Heart right ventricle (tissue), 16 donors: ENCODE data around the gene VTA1. TPM values are rescaled to one million over a fixed set of nuclear protein-coding genes. Genes with fewer than 3 reads are reported as not detected.

ENCODE experiments used
- ATAC-seq, 8 donors: fragments of 200-7000 bp; cut with Tn5 transposase; one replicate each; pipeline ENCODE4 v1.9.1; 2020; ENCODE audit warnings: mild to moderate bottlenecking in 8 of 8, moderate library complexity in 8 of 8, moderate number of reproducible peaks in 1 of 8
- DNase-seq, 2 donors: peaks; one replicate each; pipeline ENCODE4 v3.0.0-alpha.2; 2020
- H3K27ac ChIP-seq, 10 donors: fragments of 200-600 bp; sonication (generic) in 2 of 10; one replicate each; pipeline versions ENCODE4 v1.5.0 to v1.8.0; 2020 to 2022; ENCODE audit warnings: mild to moderate bottlenecking in 3 of 10
- H3K27me3 ChIP-seq, 7 donors: fragments of 200-600 bp; one replicate each; pipeline ENCODE4 v1.8.0; 2021 to 2022; ENCODE audit warnings: mild to moderate bottlenecking in 2 of 7
- H3K36me3 ChIP-seq, 9 donors: fragments of 200-600 bp; sonication (generic) in 1 of 9; one replicate each; pipeline versions ENCODE4 v1.5.0 to v1.8.0; 2020 to 2022; ENCODE audit warnings: mild to moderate bottlenecking in 2 of 9
- H3K4me1 ChIP-seq, 9 donors: fragments of 200-600 bp; sonication (generic) in 1 of 9; one replicate each; pipeline versions ENCODE4 v1.5.0 to v1.8.0; 2020 to 2022; ENCODE audit warnings: mild to moderate bottlenecking in 4 of 9
- H3K4me3 ChIP-seq, 10 donors: fragments of 200-600 bp; sonication (generic) in 2 of 10; one replicate each; pipeline versions ENCODE4 v1.5.0 to v1.8.0; 2020 to 2022; ENCODE audit warnings: mild to moderate bottlenecking in 7 of 10, moderate library complexity in 2 of 10
- H3K9me3 ChIP-seq, 11 donors: fragments of 200-600 bp in 10 of 11; sonication (generic) in 2 of 11; one replicate each; pipeline versions ENCODE4 v1.5.0 to v1.8.0; 2013 to 2022; ENCODE audit warnings: mild to moderate bottlenecking in 2 of 11, control low read depth in 1 of 11, moderate library complexity in 1 of 11
- CTCF ChIP-seq, 9 donors: fragments of 200-600 bp; sonication (generic) in 2 of 9; IDR thresholded peaks; one replicate each; pipeline versions ENCODE4 v1.5.0 to v1.8.0; 2021 to 2022; ENCODE audit warnings: antibody characterized with exemption in 9 of 9, mild to moderate bottlenecking in 5 of 9, moderate library complexity in 1 of 9
- WGBS, 2 donors: extraction: QIAGEN DNeasy Blood & Tissue Kit; methylation state at CpG; one replicate each; pipeline ENCODE4 v1.1.7; 2013; ENCODE audit warnings: inconsistent platforms in 1 of 2; 5-methylcytosine and 5-hydroxymethylcytosine counted together
- intact Hi-C, 10 donors: fragments of 100-400 bp; cut with DNase I; formaldehyde crosslinking; loops; one replicate each; pipeline versions ENCODE4 v1.11.1 to v1.14.2; 2022
- polyA plus RNA-seq, 2 donors: library from polyadenylated mRNA; stranded (reverse); fragments of 200-250 nt; gene quantifications; one replicate each; pipeline ENCODE4 v1.2.3, GENCODE V29; 2013
- total RNA-seq, 10 donors: library from RNA; stranded (reverse); fragmentation: NEBNext Ultra II Directional in 3 of 10; extraction: Animal tissue kit (Norgen Biotek cat#: 25700) in 3 of 10; gene quantifications; one replicate each; pipeline versions ENCODE4 v1.2.1 to v1.2.4, GENCODE V29; 2021 to 2023
- donor health status: Arrhythmogenic right ventricular cardiomyopathy.
- donor health status: ischemic (EF 13 %, LVEDD 7.1; RV severe dilation, severe dysfunction).
- donor health status: healthy with polysubstance abuse.
- donor health status: DM: no; HTN: yes; CAD: no.
- donor health status: DM: no; HTN: no; CAD: no.
- donor health status: ischemic (EF 25% LVEDD 6.9; RV normal size, moderate dysfunction).
- donor health status: ischemic (EF 25% LVEDD 5.7; RV mildly dilated, moderate dysfunction).
- donor health status: healthy.
- donor health status: DM: yes; HTN: yes; CAD: no.
- donor health status: Ischemic cardiomyopathy.
- donor health status: ischemic (EF 35%, LVEDD 5.7; RV mildly dilated, moderate dysfunction).
- donor health status: nonischemic (EF 11% LVEDD 7.7; RV severe dilation, severe dysfunction).
- donor health status: DM: yes; HTN: yes; CAD: no.
- donor health status: PGD.
- donor health status: ischemic (EF 29% LVEDD 5.4; RV normal size, mild dysfunction).
- donor health status: nonischemic (EF 23%, LVEDD 6.1; RV moderate dilation, normal function).

Gene VTA1
- total and polyA plus RNA-seq, 12 donors, result 10.5 to 42.6 (median 37.3) TPM

GRCh38 chr6:142242269-142242668, 95.2 kb downstream of the VTA1 start:
- H3K27me3 ChIP-seq, result no peaks in the 10 kb centered on the region
- intact Hi-C loops, result no loop called here
- no peaks in the 10 kb centered on the region for H3K36me3 ChIP-seq
- no peak overlapping the region for H3K4me3 ChIP-seq
- WGBS, 2 donors, result 47 to 55% methylated on average over 4 of the region's 4 CpGs
- TF ChIP-seq CTCF (IDR thresholded peaks at IDR 0.05), result no peak
- H3K4me1 ChIP-seq, result peaks cover 0 to 10% (median 0%) of the 10 kb centered on the region in 9 donors
- ATAC-seq (no peak), DNase-seq (no peak)
- H3K9me3 ChIP-seq, result no peaks in the 10 kb centered on the region
- H3K27ac ChIP-seq, result no peak overlapping the region

GRCh38 chr6:142246960-142247359, 99.9 kb downstream of the VTA1 start:
- H3K27ac ChIP-seq, result no peak overlapping the region
- TF ChIP-seq CTCF (IDR thresholded peaks at IDR 0.05), result no peak
- no peaks in the 10 kb centered on the region for H3K4me1 ChIP-seq
- H3K4me3 ChIP-seq, result no peak overlapping the region
- H3K36me3 ChIP-seq, result no peaks in the 10 kb centered on the region
- intact Hi-C loops, result no loop called here
- DNase-seq (no peak), ATAC-seq (no peak)
- no peaks in the 10 kb centered on the region for H3K27me3 ChIP-seq
- peaks cover 0 to 4% (median 0%) of the 10 kb centered on the region in 11 donors for H3K9me3 ChIP-seq
- 86 to 90% methylated on average over 6 of the region's 6 CpGs for WGBS, 2 donors

- no peak for DNase-seq
- 63 to 69% methylated on average over 3 of the region's 3 CpGs for WGBS, 2 donors
Observed at GRCh38 chr6:142249266-142249665, 102.2 kb downstream of the VTA1 start.

GRCh38 chr6:142251930-142252445, 104.9 kb downstream of the VTA1 start:
- peaks cover 0 to 4% (median 0%) of the 10 kb centered on the region in 11 donors for H3K9me3 ChIP-seq
- ATAC-seq, result no peak
- H3K27me3 ChIP-seq, result no peaks in the 10 kb centered on the region
- WGBS, 2 donors, result 45 to 49% methylated on average over 1 of the region's 1 CpG
- H3K4me3 ChIP-seq, result no peak overlapping the region
- H3K36me3 ChIP-seq, result no peaks in the 10 kb centered on the region
- no peak for DNase-seq
- peaks cover 0 to 6% (median 0%) of the 10 kb centered on the region in 9 donors for H3K4me1 ChIP-seq
- TF ChIP-seq CTCF (IDR thresholded peaks at IDR 0.05), result no peak
- no peak overlapping the region for H3K27ac ChIP-seq
- intact Hi-C loops, result no loop called here

More at GRCh38 chr6:142249266-142249665, 102.2 kb downstream of the VTA1 start:
- H3K4me3 ChIP-seq, result no peak overlapping the region
- TF ChIP-seq CTCF (IDR thresholded peaks at IDR 0.05), result no peak
- no peaks in the 10 kb centered on the region for H3K27me3 ChIP-seq
- intact Hi-C loops, result no loop called here
- H3K4me1 ChIP-seq, result no peaks in the 10 kb centered on the region
- no peaks in the 10 kb centered on the region for H3K36me3 ChIP-seq
- H3K9me3 ChIP-seq, result peaks cover 0 to 4% (median 0%) of the 10 kb centered on the region in 11 donors
- ATAC-seq, result no peak
- H3K27ac ChIP-seq, result no peak overlapping the region
